ENCODE measurements around the gene UNK.
"Not testable (repeated sequence)": the region's sequence is repeated elsewhere in the genome, so short reads cannot be mapped to it uniquely, and the experiment has no call there.

Gene UNK

DNA sequence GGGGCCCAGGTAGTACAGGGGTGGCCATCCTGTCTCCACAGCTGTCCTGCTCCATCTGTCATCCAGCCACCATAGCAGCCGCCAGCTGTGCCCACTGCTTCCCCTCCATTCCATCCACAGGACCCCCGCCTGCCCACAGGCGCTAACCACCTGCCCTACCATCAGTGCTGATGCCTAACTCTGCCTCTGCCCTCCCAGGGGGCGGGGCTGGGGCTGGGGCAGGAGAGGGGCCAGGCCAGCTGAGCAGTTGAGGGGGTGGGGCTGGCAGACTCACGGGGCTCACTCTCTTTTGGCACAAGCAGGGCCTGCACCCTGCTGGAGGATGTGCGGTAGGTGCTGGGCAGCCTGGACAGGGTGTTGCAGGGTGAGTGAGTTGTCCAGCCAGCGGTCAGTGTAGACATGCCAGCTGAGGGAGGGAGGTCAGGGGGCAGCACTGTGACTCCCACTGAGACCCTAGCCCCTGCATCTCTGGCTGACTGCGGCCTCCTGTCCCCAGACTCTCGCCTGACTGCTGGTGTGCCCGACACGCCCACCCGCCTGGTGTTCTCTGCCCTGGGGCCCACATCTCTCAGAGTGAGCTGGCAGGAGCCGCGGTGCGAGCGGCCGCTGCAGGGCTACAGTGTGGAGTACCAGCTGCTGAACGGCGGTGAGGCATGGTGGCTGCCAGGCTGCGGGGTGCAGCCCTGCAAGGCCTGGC, 29.3 kb upstream of the UNK start:
- no peak for TF ChIP-seq CTCF (IDR thresholded peaks at IDR 0.05; ENCODE audit: borderline replicate concordance, insufficient read depth, low read depth, low read length)
- H3K4me3 ChIP-seq (ENCODE audit: low read depth, low read length): no peak overlapping the region

DNA sequence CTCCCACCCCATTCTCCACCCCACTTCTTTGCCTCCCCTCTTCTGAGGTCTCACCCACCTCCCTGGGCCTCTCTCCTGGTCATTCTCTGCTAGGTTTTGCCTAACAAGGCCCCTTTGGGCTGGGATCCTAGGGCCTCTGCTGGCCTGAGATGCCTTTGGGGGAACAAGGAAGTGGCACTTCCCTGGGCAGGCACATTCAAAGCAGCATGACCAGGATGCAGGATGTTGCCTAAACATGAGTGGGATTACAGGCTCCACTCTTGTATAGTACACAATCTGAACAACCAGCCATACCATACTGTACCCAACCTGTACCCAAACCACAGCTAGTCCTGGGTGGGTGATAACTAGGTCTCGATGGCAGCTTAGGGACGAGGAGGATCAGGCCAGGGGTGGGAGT, 28.6 kb upstream of the UNK start:
- no peak for TF ChIP-seq CTCF (IDR thresholded peaks at IDR 0.05; ENCODE audit: borderline replicate concordance, insufficient read depth, low read depth, low read length)
- no peak overlapping the region for H3K4me3 ChIP-seq (ENCODE audit: low read depth, low read length)

DNA sequence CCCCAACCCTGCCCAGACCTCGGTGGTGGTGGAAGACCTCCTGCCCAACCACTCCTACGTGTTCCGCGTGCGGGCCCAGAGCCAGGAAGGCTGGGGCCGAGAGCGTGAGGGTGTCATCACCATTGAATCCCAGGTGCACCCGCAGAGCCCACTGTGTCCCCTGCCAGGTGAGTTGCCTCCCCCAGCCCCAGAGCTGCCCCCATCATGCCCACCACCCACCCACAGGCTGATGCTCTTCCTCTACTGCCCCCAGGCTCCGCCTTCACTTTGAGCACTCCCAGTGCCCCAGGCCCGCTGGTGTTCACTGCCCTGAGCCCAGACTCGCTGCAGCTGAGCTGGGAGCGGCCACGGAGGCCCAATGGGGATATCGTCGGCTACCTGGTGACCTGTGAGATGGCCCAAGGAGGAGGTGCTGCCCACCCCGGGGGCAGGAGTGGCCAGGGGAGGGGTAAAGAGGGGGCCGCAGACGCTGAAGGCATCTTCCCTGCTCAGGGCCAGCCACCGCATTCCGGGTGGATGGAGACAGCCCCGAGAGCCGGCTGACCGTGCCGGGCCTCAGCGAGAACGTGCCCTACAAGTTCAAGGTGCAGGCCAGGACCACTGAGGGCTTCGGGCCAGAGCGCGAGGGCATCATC, 28.0 kb upstream of the UNK start:
- no peak overlapping the region for H3K4me3 ChIP-seq (ENCODE audit: low read depth, low read length)
- no peak for TF ChIP-seq CTCF (IDR thresholded peaks at IDR 0.05; ENCODE audit: borderline replicate concordance, insufficient read depth, low read depth, low read length)

- no peak for TF ChIP-seq CTCF (IDR thresholded peaks at IDR 0.05; ENCODE audit: borderline replicate concordance, insufficient read depth, low read depth, low read length)
- no peak overlapping the region for H3K4me3 ChIP-seq (ENCODE audit: low read depth, low read length)
Measured at GRCh38 chr17:75757086-75757681, 27.4 kb upstream of the UNK start.

DNA sequence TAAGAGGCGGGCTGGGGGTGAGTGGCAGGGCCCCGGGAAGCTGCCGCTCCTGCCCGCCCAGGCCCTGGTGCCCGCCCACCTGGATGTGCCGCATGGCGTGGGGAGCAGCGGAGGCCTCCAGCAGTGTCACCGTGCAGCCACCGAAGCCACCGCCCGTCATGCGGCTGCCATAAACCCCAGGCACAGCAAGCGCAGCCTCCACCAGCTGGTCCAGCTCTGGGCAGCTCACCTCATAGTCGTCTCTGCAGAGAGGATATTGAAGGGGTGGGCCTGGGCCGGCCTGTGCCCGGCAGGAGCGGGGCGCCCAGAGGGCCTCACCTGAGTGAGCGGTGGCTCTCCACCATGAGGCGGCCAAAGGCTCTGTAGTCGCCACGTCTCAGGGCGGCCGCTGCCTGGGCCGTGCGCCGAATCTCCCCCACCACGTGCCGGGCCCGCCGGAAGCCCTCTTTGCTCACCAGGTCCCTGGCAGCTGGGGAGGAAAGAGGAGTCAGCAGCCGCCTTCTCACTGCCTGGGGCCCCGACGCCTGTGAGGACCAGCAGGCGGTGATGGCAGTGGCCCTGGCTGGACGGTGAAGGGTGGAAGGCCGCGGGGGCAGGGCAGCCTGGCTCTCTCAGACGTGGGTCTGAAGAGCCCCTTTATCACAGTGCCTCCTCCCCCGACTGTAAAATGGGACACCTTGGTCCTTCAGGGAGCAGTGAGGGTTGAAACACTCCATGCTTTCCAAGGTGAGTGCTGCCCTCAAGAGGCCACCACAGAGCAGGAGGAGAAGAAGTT, 26.3 kb upstream of the UNK start:
- TF ChIP-seq CTCF (IDR thresholded peaks at IDR 0.05; ENCODE audit: borderline replicate concordance, insufficient read depth, low read depth, low read length): peak; percentile 20; the same call in 1 of the 2 replicates
- H3K4me3 ChIP-seq (ENCODE audit: low read depth, low read length): no peak overlapping the region

- no peak for TF ChIP-seq CTCF (IDR thresholded peaks at IDR 0.05; ENCODE audit: borderline replicate concordance, insufficient read depth, low read depth, low read length)
- H3K4me3 ChIP-seq (ENCODE audit: low read depth, low read length): no peak overlapping the region
Measured at GRCh38 chr17:75759457-75759856, 25.1 kb upstream of the UNK start.

DNA sequence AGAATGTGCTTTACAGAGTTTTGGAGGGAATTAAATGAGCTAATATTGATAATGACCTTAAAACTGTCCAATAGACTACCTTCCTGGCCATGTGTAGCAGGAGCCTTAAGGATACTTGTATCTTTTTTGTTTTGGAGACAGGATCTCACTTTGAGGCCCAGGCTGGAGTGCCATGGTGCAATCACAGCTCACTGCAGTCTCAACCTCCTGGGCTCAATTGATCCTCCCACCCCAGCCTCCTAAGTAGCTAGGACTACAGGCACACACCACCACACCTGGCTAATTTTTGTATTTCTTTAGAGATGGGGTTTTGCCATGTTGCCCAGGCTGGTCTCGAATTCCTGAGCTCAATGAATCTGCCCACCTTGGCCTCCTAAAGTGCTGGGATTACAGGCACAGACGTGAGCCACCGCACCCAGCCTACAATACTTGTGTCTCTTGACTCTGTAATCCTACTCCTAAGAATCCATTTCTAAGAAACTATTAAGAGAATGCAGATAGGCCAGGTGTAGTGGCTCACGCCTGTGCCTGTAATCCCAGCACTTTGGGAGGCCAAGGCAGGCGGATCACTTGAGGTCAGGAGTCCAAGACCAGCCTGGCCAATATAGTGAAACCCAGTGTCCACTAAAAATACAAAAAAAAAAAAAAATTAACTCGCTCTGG, 24.5 kb upstream of the UNK start:
- not testable (repeated sequence) for H3K4me3 ChIP-seq (ENCODE audit: low read depth, low read length)
